Peyer's patch (tissue), 4 donors: ENCODE data around the gene ZZZ3.

ENCODE experiments used
- CTCF ChIP-seq, 6 experiments: fragments of 450-650 bp in 4 of 6; fragments of 200-600 bp in 2 of 6; sonication (generic) in 1 of 6; IDR thresholded peaks; one replicate each; pipeline ENCODE4 v1.5.1; 2017 to 2019; ENCODE audit warnings: antibody characterized with exemption in 6 of 6, mild to moderate bottlenecking in 3 of 6, moderate library complexity in 1 of 6
- POLR2A ChIP-seq, 2 donors: fragments of 450-650 bp; IDR thresholded peaks; one replicate each; pipeline ENCODE4 v1.5.1; 2017; ENCODE audit warnings: antibody characterized with exemption in 2 of 2, mild to moderate bottlenecking in 2 of 2, moderate library complexity in 2 of 2

GRCh38 chr1:77661696-77662095 lies 20.8 kb downstream of the ZZZ3 start:
- TF ChIP-seq CTCF (IDR thresholded peaks at IDR 0.05) (no peak), POLR2A (IDR thresholded peaks at IDR 0.05) (no peak)
